ENCODE data around the gene ABCD3.
"Not testable (repeated sequence)": the region's sequence is repeated elsewhere in the genome, so short reads cannot be mapped to it uniquely, and the experiment has no call there.

ABCD3 gene

DNA sequence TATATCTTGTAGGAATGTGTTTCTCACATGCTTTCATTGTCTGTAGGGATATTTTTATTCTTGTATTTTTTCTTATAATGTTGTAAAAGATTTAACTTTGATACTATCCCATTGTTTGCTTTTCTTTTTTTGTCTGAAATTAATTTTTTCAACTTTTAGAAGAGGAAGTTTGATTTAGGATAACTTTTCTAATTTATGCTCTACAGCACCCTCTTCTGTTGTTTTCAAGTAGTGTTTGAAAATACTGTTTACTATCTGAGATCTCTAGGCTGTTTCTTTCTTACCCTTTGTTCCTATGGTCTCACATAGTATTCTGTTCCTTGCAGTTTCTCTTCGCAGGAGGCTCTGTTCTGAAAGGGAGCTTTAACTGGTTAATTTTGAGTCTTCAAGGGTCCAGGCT lies 21.9 kb downstream of the ABCD3 start:
- no peak for DNase-seq (ENCODE audit: low spot score)
- in situ Hi-C loops (cut with MboI; ENCODE audit: low sequenced_read_pairs, unreplicated experiment) = no loop called here
- no peak for TF ChIP-seq CTCF (IDR thresholded peaks at IDR 0.05; ENCODE audit: borderline replicate concordance, control extremely low read depth, extremely low read depth, insufficient read depth, missing control alignments)

- DNase-seq (ENCODE audit: low spot score); in situ Hi-C loops (cut with MboI; ENCODE audit: low sequenced_read_pairs, unreplicated experiment): not testable (repeated sequence)
These were observed 24.9 kb downstream of the ABCD3 start for GRCh38 chr1:94443067-94443466.

DNA sequence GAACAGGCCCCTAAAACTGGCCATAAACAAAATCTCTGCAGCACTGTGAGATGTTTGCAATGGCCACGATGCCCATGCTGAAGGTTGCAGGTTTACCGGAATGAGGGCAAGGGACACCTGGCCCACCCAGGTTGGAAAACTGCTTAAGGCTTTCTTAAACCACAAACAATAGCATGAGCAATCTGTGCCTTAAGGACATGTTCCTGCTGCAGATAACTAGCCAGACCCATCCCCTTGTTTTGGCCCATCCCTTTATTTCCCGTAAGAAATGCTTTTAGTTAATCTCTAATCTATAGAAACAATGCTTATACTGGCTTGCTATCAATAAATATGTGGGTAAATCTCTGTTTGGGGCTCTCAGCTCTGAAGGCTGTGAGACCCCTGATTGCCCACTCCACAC lies 26.6 kb downstream of the ABCD3 start:
- in situ Hi-C loops (cut with MboI; ENCODE audit: low sequenced_read_pairs, unreplicated experiment); DNase-seq (ENCODE audit: low spot score): not testable (repeated sequence)

GRCh38 chr1:94445733-94446132 lies 27.5 kb downstream of the ABCD3 start:
- DNase-seq (ENCODE audit: low spot score); in situ Hi-C loops (cut with MboI; ENCODE audit: low sequenced_read_pairs, unreplicated experiment): not testable (repeated sequence)

DNA sequence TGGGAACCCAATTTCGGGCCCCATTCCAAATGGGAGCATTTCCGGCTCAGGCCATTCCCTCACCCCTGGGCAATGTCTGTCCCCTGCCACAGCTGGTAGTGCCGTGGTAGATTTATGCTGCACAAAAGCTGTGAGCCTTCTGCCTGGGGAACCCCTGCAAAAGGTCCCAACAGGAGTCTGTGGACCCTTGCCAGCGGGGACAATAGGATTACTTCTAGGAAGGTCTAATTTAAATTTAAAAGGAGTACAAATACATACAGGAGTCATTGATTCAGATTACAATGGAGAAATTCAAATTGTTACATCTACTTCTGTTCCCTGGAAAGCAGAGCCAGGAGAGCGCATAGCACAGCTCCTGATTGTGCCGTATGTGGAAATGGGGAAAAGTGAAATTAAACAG lies 28.0 kb downstream of the ABCD3 start:
- in situ Hi-C loops (cut with MboI; ENCODE audit: low sequenced_read_pairs, unreplicated experiment); DNase-seq (ENCODE audit: low spot score): not testable (repeated sequence)

DNA sequence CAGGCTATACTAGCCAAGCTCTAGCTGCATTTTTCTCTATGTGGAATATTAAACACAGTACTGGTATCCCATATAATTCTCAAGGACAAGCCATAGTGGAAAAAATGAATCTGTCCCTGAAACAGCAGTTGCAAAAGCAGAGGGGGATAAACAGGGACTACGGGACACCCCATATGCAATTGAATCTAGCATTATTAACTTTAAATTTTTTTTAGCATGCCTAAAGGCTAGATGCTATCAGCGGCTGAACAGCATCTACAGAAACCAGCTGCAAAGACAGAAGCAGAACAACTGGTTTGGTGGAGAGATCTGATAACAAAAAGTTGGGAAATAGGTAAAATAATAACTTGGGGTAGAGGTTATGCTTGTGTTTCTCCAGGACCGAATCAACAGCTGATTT lies 30.6 kb downstream of the ABCD3 start:
- in situ Hi-C loops (cut with MboI; ENCODE audit: low sequenced_read_pairs, unreplicated experiment); DNase-seq (ENCODE audit: low spot score): not testable (repeated sequence)

GRCh38 chr1:94456736-94457135 lies 38.5 kb downstream of the ABCD3 start:
- DNase-seq (ENCODE audit: low spot score) = no peak
- TF ChIP-seq CTCF (IDR thresholded peaks at IDR 0.05; ENCODE audit: borderline replicate concordance, control extremely low read depth, extremely low read depth, insufficient read depth, missing control alignments) = no peak
- in situ Hi-C loops (cut with MboI; ENCODE audit: low sequenced_read_pairs, unreplicated experiment) = no loop called here

GRCh38 chr1:94462606-94463005 lies 44.4 kb downstream of the ABCD3 start:
- DNase-seq (ENCODE audit: low spot score) = no peak
- TF ChIP-seq CTCF (IDR thresholded peaks at IDR 0.05; ENCODE audit: borderline replicate concordance, control extremely low read depth, extremely low read depth, insufficient read depth, missing control alignments) = no peak
- in situ Hi-C loops (cut with MboI; ENCODE audit: low sequenced_read_pairs, unreplicated experiment) = no loop called here

DNA sequence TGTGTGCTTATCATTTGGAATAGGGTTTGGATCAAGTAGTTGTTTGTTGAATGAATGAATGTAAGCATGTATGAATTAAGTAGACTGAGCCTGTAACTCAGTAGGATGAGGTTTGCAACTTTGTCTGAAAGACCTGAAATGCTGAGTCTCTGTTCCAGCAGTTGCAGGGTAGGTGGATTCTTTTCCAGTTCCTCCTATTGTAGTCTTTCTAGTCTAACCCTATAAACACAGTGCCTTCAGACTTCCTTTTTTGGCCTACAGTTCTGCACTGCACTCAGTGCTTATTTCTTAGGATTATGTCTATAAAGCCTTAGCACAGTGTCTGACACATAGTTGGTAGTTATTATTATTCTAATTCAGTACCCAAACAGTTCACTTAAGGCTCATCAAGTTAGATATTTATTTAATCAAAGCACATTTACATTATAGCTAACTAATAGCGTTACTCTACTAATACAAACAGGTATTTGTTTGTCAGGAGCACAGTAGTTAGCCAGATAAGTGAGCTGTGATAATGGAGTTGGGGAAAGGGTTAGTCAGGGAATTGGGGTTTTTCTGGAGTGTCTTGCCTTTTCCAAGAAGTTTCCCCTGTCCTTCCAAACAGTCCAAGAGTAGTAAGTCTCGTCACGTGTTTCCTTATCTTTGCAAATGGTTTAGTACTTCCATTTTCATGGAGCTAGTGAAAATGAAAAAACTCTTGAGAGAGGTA lies 45.0 kb downstream of the ABCD3 start:
- in situ Hi-C loops (cut with MboI; ENCODE audit: low sequenced_read_pairs, unreplicated experiment) = no loop called here
- no peak for DNase-seq (ENCODE audit: low spot score)
- no peak for TF ChIP-seq CTCF (IDR thresholded peaks at IDR 0.05; ENCODE audit: borderline replicate concordance, control extremely low read depth, extremely low read depth, insufficient read depth, missing control alignments)
